ENCODE measurements around the gene RAVER2. TPM values are rescaled to one million over a fixed set of nuclear protein-coding genes. Genes with fewer than 3 reads are reported as not detected.

The RAVER2 gene
- total and polyA plus RNA-seq, 2 of the 13 experiments (the other 11 are each of a cell fraction or from before 2014, with no cell fraction given), result 11.4 to 15.4 TPM

DNA sequence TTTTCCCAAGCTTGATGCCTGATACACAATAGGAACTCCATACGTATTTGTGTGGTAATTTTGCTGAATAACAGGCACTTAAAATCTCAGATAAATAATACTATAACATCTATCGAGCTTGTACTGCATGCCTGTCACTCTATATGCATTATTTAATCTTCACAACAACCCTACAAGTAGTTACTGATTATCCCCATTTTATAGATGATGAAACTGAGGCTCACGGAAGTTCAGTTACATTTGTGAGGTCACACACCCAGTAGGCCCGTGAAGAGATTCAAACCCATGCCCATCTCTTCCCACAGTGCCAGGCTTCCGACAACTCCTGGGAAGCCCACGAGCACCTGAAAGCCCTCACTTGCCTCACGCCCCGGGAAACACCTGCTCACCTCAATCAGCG is 98.8 kb downstream of the RAVER2 start:
- no peak overlapping the region for H3K4me2 ChIP-seq (ENCODE audit: low read depth, low read length)
- no peak overlapping the region for H3K4me3 ChIP-seq (replicated peaks in 1 of 3; ENCODE audit: insufficient read depth in 1 of 3, low read depth in 2 of 3, low read length in 3 of 3)
- peaks cover 17 to 29% of the 10 kb centered on the region in 2 experiments; a peak in 4 of 5 replicates for H3K36me3 ChIP-seq (replicated peaks in 1 of 2; ENCODE audit: control insufficient read depth in 1 of 2, insufficient read depth in 2 of 2, low read length in 2 of 2)
- H3K79me2 ChIP-seq (ENCODE audit: insufficient read depth, low read length), result no peaks in the 10 kb centered on the region
- TF ChIP-seq ZNF629 (CRISPR knock-in tag; conservative IDR thresholded peaks at IDR 0.05) (peak; percentile 71), HNRNPLL (IDR thresholded peaks at IDR 0.05; ENCODE audit: low read depth, low read length, poor library complexity, severe bottlenecking) (no peak)
- H3K27me3 ChIP-seq (ENCODE audit: control insufficient read depth in 1 of 2, insufficient read depth in 2 of 2, low read length in 2 of 2), result no peaks in the 10 kb centered on the region
- 98% methylated on average over 9 of the region's 9 CpGs for WGBS (ENCODE audit: low lambda C conversion rate)
- FAIRE-seq, result no peak
- intact Hi-C loops (cut with micrococcal nuclease; ENCODE audit: unreplicated experiment), result no loop called here
- no peak for DNase-seq (ENCODE audit: low spot score)
- no peak overlapping the region for H2AFZ ChIP-seq (ENCODE audit: low read length)
- no peak for ATAC-seq
- H3K9me3 ChIP-seq (ENCODE audit: low read length), result no peaks in the 10 kb centered on the region
- no TSS peak for BruUV-seq (replicated peaks)
- no peak overlapping the region for H3K9ac ChIP-seq (ENCODE audit: insufficient read depth, low read depth, low read length)
- ChIA-PET CTCF (ENCODE audit: low intra/inter-chr PET ratio, low total read pairs) (no interaction called here), POLR2A (no interaction called here)
- in situ Hi-C loops (cut with HindIII; ENCODE audit: extremely low pct_ligation_motif_present, low pct_unique_long_range_greater_than_20kb), result no loop called here
- no peaks in the 10 kb centered on the region for H3K4me1 ChIP-seq (ENCODE audit: insufficient read depth, low read length)
- no peaks in the 10 kb centered on the region for H4K20me1 ChIP-seq (ENCODE audit: insufficient read depth, low read length)
- H3K27ac ChIP-seq (ENCODE audit: extremely low read length, insufficient read depth, low read length), result no peak overlapping the region

DNA sequence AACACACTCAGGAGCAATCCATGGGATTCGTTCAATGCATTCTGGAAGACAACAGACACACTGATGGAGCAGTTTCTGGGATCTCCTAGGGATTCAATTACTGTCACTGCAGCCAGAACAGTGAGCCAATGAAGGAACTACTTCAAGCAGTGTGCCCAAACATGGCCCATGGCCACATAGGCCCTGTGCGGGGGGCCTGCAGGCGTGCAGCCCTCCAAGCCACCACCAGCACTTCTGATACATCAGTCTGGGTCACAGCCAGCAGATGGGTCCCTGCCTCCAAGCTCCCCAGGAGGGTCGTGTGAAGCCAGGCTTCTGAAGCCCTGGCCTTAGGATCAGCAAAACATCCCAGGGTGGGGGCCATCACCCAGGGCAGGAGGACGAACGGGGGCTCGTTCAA is 99.3 kb downstream of the RAVER2 start:
- H3K36me3 ChIP-seq (replicated peaks in 1 of 2; ENCODE audit: control insufficient read depth in 1 of 2, insufficient read depth in 2 of 2, low read length in 2 of 2), result peaks cover 17 to 28% of the 10 kb centered on the region in 2 experiments; a peak in 4 of 5 replicates
- H3K27me3 ChIP-seq (ENCODE audit: control insufficient read depth in 1 of 2, insufficient read depth in 2 of 2, low read length in 2 of 2), result no peaks in the 10 kb centered on the region
- no peak for ATAC-seq
- no peak for FAIRE-seq
- no peak for DNase-seq (ENCODE audit: low spot score)
- no TSS peak for BruUV-seq (replicated peaks)
- no peak overlapping the region for H3K27ac ChIP-seq (ENCODE audit: extremely low read length, insufficient read depth, low read length)
- no peak overlapping the region for H2AFZ ChIP-seq (ENCODE audit: low read length)
- H3K4me2 ChIP-seq (ENCODE audit: low read depth, low read length), result no peak overlapping the region
- TF ChIP-seq KAT8 (CRISPR knock-in tag; IDR thresholded peaks at IDR 0.05) (no peak), AGO2 (optimal IDR thresholded peaks at IDR 0.05; ENCODE audit: low read depth, low read length) (peak; percentile 20), EED (CRISPR knock-in tag; IDR thresholded peaks at IDR 0.05) (no peak)
- in situ Hi-C loops (cut with HindIII; ENCODE audit: extremely low pct_ligation_motif_present, low pct_unique_long_range_greater_than_20kb), result no loop called here
- POLR2A ChIA-PET, result no interaction called here
- 96% methylated on average over 4 of the region's 7 CpGs for WGBS (ENCODE audit: low lambda C conversion rate)
- no peak overlapping the region for H3K4me3 ChIP-seq (replicated peaks in 1 of 3; ENCODE audit: insufficient read depth in 1 of 3, low read depth in 2 of 3, low read length in 3 of 3)
- intact Hi-C loops (cut with micrococcal nuclease; ENCODE audit: unreplicated experiment), result no loop called here
- no peak overlapping the region for H3K9ac ChIP-seq (ENCODE audit: insufficient read depth, low read depth, low read length)
- H3K9me3 ChIP-seq (ENCODE audit: low read length), result no peaks in the 10 kb centered on the region
- no peaks in the 10 kb centered on the region for H3K79me2 ChIP-seq (ENCODE audit: insufficient read depth, low read length)
- no peaks in the 10 kb centered on the region for H4K20me1 ChIP-seq (ENCODE audit: insufficient read depth, low read length)
- CTCF ChIA-PET (ENCODE audit: low intra/inter-chr PET ratio, low total read pairs), result no interaction called here
- H3K4me1 ChIP-seq (ENCODE audit: insufficient read depth, low read length), result no peaks in the 10 kb centered on the region
